ENCODE measurements around the gene CD74.
"Not testable (repeated sequence)": the region's sequence is repeated elsewhere in the genome, so short reads cannot be mapped to it uniquely, and the experiment has no call there.

CD74 gene

GRCh38 chr5:150412319-150413175 lies at the start of gene CD74:
CD74 (minus strand) TSS chr5:150412910; CDS start chr5:150412749, 161 bp downstream.
- peak; percentile 88 to 91 for DNase-seq

- no peak for DNase-seq
Observed at GRCh38 chr5:150461231-150461630, 48.5 kb upstream of the CD74 start.

GRCh38 chr5:150460781-150461180 lies 48.1 kb upstream of the CD74 start:
- DNase-seq = no peak

GRCh38 chr5:150458802-150459557 lies 46.3 kb upstream of the CD74 start:
- DNase-seq = peak; percentile 92 to 94

- DNase-seq = no peak
Observed at GRCh38 chr5:150457562-150458240, 45.0 kb upstream of the CD74 start.

- DNase-seq = no peak
Observed at GRCh38 chr5:150457121-150457520, 44.4 kb upstream of the CD74 start.

GRCh38 chr5:150454492-150455229 lies 42.0 kb upstream of the CD74 start:
- no peak for DNase-seq

- not testable (repeated sequence) for DNase-seq
Observed at GRCh38 chr5:150454027-150454426, 41.3 kb upstream of the CD74 start.

GRCh38 chr5:150452914-150453313 lies 40.2 kb upstream of the CD74 start:
- DNase-seq = no peak

- DNase-seq = no peak
Observed at GRCh38 chr5:150451594-150451993, 38.9 kb upstream of the CD74 start.

- peak; percentile 96 to 97 for DNase-seq
Observed at GRCh38 chr5:150449517-150450339, 37.0 kb upstream of the CD74 start, which contains the start of gene RPS14. RPS14 (minus strand) TSS chr5:150449739; CDS start chr5:150447733, 2,006 bp downstream.

- DNase-seq = no peak
Observed at GRCh38 chr5:150448952-150449516, 36.3 kb upstream of the CD74 start.

- DNase-seq = no peak
Observed at GRCh38 chr5:150448334-150448733, 35.6 kb upstream of the CD74 start.

GRCh38 chr5:150447188-150447587 lies 34.5 kb upstream of the CD74 start:
- no peak for DNase-seq

GRCh38 chr5:150446583-150446982 lies 33.9 kb upstream of the CD74 start:
- no peak for DNase-seq

- DNase-seq = no peak
Observed at GRCh38 chr5:150446088-150446487, 33.4 kb upstream of the CD74 start.

- no peak for DNase-seq
Observed at GRCh38 chr5:150444770-150445169, 32.1 kb upstream of the CD74 start.

GRCh38 chr5:150443242-150444075 lies 30.7 kb upstream of the CD74 start:
- DNase-seq = no peak

GRCh38 chr5:150442699-150443080 lies 30.0 kb upstream of the CD74 start:
- no peak for DNase-seq

Data from activated CD4-positive, alpha-beta T cell treated with anti-CD3 and anti-CD28 coated beads, Interleukin-2, amount 50 U/mL, for 48 hours (primary cell).